Occipital lobe (tissue), 2 donors: ENCODE results near the gene CNR2. TPM values are rescaled to one million over a fixed set of nuclear protein-coding genes. Genes with fewer than 3 reads are reported as not detected.
"Not testable (repeated sequence)": the region's sequence is repeated elsewhere in the genome, so short reads cannot be mapped to it uniquely, and the experiment has no call there.

Source experiments
- DNase-seq: peaks from one replicate; lab custom pipeline; 2025; lab: John Stamatoyannopoulos, UW
- total RNA-seq: library from RNA; depleted of rRNA; stranded (reverse); fragments of >200 nt; gene quantifications from one replicate; pipeline ENCODE4 v1.2.3, GENCODE V29; 2014

The CNR2 gene
- total RNA-seq, 1 donor from 2014 or later: not detected

DNA sequence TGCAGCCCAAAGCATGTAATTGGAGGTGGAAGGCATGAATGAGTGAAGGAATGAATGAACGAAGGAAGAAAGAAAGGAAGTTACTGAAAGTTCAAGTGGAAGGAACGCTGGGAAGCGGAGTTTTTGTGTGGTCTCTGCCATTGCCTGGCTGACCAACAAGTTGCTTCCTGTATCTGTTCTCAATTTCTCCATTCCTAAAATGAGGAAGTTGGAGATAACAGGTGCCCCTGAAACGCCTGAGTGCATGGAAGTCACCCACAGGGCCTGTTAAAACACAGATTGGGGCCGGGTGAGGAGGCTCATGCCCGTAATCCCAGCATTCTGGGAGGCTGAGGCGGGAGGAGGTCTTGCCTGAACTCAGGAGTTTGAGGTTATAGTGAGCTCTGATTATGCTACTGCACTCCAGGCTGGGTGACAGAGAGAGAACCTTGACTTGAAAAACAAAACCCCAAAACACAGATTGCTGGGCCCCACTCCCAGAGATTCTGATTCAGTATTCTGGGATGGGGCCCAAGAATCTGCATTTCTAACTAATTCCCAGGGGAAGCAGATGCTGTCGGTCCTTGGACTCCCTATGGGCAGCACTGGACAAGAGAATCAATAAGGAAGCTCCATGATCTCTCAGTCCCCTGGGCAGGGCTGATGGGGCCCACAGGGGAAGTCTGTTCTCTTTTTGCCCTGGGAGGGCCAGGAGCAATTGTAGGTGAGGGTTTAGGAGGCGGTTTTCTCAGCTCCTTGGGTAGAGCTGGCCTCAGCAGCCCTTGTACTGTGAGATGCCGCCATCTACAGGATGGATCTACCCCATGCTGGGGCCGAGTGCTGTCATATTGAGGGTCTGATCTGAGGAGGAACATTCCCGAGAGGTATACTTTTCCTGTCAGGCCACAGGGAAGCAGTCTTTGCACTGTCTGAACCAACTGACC, 3.3 kb upstream of the CNR2 start:
- DNase-seq: no peak

DNA sequence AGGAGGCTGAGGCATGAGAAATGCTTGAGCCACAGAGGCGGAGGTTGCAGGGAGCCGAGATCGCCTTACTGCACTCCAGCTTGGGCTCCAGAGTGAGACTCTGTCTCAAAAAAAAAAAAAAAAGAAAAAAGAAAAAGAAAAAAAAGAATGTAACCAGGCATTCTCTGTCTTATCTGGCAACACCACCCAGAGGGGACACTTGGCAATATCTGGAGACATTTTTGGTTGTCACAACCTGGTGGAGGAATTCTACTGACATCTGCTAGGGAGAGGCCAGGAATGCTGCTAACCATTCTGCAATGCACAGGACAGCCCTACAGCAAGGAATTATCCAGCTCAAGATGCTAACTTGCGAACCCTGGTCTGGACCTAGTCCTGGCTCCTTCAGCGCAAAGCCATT, 2.3 kb upstream of the CNR2 start:
- DNase-seq: no peak

DNA sequence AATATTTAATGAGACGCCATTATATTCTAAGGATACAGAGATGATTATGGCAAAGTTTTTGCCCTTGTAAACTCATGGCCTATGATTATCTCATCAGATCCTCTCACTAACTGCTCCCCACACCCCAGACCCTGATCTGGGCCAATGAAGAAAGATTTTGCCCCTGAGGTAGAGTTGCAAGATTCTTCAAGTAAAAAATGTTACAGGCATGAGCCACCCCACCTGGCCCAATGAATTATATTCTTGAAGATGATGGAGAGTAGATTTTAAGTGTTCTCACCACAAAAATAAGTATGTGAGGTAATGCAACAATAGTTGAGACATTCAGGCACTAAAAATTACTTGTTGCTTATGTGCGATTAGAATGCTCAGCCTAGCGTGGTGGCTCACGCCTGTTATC, 1.8 kb upstream of the CNR2 start:
- DNase-seq: no peak

DNA sequence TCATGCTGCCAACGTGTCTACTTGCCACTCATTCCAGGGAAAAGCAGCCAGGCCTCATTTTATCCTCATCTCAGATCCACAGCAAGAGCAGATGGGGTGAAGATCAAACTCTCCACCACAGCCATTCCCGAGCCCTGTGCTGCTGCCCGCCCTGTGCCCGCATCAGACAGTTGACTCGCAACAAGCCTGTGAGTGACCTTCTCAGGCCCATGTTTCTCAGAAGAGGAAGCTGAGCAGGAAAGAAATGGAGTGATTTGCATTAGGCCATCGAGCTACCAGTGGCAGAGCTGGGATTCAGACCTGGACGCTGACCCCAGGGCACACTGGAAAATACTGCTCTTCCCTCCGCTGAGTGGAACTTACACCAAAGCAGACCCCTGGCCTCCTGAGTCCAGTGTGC, 1.2 kb downstream of the CNR2 start:
- DNase-seq: no peak

DNA sequence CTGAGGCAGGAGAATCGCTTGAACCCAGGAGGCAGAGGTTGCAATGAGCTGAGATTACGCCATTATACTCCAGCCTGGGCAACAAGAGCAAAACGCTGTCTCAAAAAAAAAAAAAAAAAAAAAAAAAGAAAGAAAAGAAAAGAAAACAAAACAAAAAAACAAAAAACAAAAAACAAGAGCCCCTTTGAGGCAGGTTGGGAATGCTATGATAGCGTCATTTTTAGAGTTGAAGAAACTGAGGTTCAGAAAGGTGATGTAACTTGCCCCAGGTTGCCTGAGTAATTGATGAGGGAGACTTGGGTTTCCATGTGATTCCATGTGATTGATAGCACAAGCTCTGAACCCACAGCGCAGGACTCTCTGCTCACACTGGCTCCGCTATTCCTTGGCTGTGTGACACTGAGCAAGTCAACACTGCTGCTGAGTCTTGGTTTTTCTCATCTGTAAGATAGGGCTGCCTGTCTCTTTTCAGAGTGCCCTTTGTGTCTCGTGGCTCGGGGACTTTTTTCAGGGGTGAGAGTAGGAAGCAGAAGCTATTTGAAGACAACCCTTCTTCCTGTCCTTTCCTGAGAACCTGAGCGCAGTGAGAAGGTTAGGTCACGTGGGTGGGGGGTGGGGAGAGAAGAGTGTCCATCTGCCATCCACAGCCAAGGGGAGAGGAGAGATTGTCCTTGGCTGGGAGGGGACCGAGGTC, 2.5 kb downstream of the CNR2 start:
- DNase-seq: no peak

DNA sequence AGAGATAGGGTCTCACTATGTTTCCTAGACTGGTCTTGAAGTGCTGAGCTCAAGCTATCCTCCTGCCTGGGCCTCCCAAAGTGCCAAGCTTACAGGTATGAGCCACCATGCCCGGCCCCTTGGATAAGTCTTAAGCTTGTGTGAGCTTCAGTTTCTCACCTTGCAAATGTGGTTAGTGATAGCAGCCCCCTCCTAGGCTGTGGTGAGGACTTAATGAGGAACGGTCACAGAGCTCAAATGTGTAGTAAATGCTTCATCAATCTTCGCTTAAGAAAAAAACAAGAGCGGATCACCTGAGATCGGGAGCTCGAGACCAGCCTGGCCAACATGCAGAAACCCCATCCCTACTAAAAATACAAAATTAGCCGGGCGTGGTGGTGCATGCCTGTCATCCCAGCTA, 3.0 kb downstream of the CNR2 start:
- no peak for DNase-seq

DNA sequence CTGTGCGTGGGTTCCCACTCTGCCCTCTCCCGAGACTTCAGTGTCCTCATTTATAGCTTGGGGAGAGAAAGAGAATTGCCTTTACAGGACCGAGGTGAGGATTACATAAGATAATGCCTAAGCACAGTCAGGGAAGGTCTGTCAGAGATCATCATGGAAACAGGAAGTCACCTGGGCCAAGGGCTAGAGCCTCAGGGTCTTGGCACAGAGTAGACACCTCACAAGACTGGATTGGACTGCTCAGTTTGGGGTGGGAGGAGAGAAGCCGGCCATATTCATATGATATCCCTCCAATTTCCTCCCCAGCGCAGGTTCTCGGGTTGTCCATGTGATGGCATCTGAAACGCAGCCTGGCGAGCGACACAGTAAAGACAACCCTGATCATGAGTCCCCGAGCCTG, 3.8 kb downstream of the CNR2 start:
- no peak for DNase-seq

DNA sequence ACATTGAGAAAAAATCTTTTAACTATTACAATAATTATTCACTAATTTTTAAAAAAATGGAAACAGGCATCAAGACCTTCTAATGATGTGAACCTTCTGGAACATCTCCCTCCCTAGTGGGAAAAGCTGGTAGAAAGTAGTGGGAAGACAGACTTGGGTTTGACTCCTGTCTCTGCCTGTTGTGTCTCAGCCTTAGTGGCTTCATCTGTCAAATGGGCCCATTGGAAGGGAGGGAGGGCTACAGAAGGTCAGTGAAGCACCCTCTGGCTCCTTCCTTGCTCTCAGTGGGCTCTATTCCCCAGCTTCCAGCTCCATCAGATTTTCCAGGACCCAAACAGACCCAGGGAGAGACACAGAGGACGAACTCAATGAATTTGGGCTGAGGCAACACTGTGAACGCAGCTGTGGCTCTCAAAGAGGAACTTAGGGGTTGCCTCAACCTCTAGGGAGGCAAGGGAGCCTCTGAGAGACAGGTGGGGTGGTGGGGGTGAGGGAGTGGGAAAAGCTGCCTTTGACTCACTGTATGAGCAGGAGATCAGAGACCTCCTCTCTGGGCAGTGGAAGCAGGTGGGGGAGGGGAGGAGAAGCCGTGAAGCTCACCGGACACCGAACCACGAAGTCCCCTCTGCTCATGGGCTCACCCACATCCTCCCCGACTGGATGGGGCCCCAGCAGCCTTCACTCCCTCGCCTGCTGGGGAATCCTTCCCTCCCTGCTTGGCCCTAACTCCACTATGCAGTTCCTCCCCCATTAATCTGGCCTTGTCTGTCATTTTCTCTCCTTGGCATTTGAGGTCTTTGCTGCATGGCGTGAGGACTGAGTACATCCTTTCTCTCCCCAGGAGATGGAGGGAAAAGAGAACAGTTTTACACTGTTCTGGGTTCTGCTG, 4.5 kb downstream of the CNR2 start:
- DNase-seq: no peak

DNA sequence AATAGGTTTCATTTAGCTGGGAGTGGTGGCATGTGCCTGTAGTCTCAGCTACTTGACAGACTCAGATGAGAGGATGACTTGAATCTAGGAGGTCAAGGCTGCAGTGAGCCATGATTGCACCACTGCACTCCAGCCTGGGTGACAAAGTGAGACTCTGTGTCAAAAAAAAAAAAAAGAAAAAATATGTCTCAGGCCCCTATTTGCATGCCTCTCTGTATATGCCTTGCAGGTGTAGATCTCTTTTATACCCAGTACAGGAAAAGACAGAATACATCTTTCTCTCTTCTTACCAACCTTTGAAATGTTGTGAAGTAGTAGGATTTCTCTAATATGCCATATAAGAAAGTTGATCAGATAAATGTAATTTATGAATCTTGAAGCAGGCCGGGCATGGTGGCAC, 6.4 kb downstream of the CNR2 start:
- no peak for DNase-seq

DNA sequence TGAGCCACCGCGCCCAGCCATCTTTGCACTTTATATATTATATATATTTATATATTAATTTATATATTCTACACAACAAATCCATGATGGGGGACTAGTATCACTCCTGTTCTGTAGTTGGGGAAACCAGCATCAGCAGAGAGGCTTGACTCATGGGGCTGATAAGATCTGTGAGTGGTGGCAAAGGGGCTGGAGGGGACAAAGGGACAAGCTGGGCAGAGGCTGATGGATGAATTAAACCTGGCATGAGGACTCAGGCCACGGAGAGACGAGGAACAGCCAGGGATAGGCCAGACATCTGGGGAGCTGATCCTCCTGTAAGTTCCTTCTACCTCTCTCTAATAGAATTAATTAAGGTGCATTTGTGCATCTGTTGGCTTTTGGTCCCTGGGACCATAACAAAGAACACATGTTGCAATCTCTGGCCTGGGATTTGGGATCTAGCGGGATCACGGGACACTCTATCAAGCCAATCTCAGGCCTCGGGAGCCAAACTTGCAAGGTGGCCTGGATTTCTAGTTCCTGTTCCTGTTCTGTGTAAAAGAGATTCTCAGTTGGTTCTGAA, 7.6 kb downstream of the CNR2 start:
- no peak for DNase-seq

DNA sequence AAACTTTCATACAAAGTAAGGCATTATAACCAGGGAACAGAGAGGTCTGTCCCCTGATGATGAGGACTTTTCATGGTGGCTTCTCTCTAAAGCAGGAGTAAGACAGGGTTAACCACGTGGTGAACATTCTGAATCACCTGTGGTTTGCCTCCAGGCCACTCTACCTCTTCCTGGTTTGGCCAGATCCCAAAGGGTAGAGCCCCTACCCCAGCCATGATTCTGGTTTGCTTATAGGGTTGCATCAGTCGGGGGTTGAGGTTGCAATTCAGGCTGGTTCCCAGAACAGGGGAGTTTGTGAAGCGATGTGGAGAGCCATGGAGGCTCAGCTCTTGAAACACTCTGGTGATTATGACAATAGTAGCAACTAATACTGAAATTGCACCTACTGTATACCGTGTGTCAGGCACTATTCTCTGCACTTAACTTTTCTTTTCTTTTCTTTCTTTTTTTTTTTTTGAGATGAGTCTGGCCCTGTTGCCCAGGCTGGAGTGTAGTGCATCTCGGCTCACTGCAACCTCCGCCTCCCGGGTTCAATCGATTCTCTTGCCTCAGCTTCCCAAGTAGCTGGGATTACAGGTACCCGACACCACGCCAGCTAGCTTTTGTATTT, 8.3 kb downstream of the CNR2 start:
- no peak for DNase-seq

DNA sequence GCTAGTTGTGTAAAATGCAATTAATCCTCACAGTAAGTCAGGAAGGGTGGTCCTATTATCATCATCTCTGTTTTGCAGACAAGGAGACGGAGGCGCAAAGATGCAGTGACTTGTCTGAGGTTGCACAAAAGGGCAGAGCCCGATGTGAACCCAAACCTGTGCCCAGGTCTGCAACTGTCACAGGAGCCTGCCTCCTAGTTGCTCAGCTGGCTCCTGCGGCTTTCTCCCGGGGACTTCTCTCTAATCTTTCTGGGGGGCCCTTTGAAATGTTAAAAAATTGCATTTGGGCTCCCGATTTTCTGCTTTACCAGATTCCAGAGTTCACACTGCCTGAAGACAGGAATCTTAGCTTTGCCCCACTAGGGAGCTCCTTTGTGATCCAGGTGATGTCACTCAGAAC, 9.4 kb downstream of the CNR2 start:
- no peak for DNase-seq

DNA sequence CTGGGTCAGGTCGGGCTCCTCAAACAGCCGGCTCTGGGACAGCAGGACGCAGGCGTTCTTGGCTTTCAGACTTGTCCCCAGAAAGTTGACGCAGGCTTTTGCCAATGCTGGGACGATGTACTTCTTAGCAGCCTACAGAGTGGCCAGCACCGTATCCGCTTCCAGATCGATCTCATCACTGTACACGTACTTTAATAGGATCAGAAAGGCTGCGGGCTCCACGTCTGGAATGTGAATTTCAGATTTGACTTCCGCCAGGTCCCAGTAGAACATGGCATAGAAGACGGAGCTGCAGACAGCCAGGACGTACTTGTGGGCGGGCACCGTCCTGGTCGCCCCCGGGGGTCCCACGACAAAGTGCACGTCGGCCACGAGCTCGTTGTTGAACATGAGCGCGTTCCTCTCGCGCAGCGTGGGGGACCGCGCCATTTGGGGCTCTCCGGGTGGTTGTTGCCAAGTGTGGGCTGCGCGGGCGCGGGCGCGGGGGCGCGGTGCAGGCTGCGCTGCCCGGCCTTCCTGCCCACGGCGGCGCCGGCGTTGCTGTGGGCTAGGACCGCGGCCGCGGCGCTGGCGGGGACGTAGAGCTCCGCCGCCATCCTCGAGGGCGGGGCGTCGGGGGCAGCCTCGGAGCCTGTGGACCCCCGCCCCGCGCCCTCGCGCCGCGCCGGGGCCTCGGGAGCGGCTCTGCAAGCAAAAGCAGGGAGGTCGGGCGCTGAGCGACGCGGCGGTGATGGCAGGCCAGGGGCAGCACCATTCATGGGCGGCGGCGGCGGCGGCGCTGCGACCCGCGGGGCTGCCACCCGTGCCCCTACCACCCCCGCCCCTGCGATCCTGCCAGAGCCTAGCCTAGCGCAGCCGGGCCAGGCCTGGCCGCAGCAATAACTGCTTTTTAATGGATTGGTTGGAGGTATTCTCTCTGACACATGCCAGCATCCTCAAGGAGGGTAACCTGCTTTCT, 10.6 kb downstream of the CNR2 start:
- DNase-seq: no peak

DNA sequence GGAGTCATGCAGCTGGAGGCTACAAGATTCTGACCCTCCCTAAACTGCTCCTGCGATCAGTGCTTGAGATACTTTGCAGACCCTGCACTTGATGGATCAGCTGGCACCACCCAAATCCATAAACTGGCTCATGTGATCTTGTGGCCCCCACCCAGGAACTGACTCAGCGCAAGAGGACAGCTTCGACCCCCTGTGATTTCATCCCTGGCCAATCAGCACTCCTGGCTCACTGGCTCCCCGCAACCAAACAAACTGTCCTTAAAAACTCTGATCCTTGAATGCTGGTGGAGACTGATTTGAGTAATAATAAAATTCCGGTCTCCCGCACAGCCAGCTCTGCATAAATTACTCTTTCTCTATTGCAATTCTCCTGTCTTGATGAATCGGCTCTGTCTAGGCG, 13.1 kb downstream of the CNR2 start:
- DNase-seq: not testable (repeated sequence)

DNA sequence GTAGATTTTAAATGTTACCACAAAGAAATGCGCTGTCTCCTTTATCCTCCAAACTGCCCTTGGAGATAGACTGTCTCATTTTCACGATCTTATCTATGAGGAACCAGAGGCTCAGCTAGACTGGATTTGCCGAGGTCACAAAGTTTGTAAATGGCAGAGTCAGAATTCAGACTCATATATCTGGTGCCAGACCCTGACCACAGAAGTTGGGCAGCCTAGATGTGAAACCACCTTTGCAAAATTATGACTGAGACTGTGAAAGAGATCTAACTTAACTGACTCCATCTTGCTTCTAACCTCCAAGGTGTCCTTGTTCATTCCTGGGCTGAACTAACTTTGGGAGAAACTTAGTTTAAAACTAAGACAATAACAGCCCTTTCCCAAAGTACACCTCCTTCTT, 14.1 kb downstream of the CNR2 start:
- DNase-seq: no peak

DNA sequence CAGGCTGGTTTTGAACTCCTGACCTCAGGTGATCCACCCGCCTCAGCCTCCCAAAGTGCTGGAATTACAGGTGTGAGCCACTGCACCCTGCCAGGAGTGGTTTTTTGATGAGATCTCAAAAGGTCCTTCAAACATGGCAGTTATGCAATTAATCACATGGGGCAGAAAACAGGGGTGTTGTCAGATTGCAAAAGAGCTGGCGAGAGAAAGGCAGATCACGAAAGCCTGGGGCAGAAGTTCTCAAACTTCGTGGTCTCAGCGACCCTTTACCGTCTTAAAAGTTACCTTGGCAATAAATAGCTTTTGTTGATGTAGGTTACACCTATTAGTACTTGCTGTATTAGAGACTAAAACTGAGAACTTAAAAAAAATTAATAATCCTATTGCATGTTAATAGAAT, 16.1 kb downstream of the CNR2 start:
- no peak for DNase-seq

DNA sequence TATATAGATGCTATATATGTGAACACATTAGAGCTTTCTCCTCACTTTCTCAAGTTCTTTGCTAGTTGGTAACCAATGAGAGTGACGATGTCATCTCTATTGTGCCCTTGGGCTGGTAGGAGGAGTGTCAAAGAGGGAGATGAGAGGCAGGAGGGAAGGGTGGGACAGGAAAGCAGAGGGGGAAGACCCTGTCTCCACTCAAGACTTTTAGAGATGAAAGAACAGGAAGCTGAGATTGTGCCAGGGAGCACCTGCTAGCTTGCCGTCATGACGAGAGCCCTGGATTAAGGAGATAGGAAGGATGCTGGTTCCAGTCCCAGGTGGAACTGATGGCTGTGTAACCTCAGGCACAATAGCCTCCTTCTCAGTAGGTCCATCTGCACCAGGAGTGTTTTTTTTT, 16.7 kb downstream of the CNR2 start:
- no peak for DNase-seq

DNA sequence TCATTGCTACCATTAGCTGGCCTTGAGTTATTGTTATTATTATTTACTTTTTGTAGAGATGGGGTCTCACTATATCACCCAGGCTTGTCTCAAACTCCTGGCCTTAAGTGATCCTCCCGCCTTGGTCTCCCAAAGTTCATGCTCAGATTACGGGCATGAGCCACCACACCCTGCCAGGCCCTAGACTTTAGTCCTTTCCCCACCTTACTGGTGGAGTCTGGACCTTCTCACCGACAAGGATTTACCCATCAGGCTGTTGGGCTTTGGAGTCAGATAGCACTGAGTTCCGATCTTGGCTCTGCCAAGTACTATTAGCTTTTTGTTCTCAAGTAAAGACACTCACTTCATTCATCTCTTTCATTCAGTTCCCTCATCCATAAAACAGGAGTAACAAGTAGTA, 17.2 kb downstream of the CNR2 start:
- DNase-seq: no peak

DNA sequence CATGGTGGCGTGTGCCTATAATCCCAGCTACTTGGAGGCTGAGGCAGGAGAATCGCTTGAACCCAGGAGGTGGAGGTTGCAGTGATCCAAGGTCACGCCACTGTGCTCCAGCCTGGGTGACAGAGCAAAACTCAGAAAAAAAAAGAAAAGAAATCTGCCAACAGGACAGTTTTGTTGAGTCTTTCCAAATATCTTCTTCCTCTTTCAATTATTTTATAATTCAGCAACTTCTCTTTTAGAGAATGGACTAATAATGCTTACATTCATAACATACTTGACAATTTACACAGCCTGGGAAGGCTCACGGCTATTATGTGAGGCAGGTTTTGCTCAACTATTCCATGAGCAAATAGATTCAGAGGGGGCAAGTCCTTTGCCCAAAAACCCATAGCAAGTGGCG, 18.1 kb downstream of the CNR2 start:
- DNase-seq: no peak

DNA sequence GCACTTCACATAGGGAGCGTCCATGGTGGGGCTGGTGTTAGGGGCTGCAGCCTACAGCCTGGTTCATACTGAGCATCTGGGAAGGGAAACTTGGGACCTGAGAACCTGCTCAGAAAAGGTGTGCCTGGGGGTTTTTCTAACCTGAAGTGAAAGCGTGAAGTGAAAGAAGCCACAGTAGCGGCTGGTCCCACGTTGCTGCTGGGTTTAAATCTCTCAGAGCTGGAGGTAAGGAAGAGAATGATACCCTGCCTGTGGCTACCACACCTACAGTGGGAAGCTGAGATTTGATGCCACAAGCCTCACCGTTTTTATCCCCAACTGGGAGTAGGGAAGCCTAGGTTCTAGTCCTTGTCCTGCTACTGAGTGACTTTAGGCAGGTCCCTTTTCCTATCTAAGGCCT, 24.1 kb downstream of the CNR2 start:
- DNase-seq: no peak
